Measurements from ENCODE around the gene ZMAT2. TPM values are rescaled to one million over a fixed set of nuclear protein-coding genes. Genes with fewer than 3 reads are reported as not detected.

Gene ZMAT2
- total RNA-seq, 1 donor from 2014 or later: 47.1 TPM

- FAIRE-seq (no peak), DNase-seq (ENCODE audit: low read depth) (no peak)
- Histone ChIP-seq H3K4me3 (ENCODE audit: low read depth, low read length) (no peak overlapping the region), H3K36me3 (ENCODE audit: control insufficient read depth, insufficient read depth, low read length) (peaks cover 34% of the 10 kb centered on the region), H3K27me3 (ENCODE audit: control insufficient read depth, insufficient read depth, low read length) (no peaks in the 10 kb centered on the region)
- no peak for TF ChIP-seq CTCF (IDR thresholded peaks at IDR 0.05; ENCODE audit: insufficient read depth, low read length, severe bottlenecking)
Measured at GRCh38 chr5:140677947-140678346, 22.3 kb upstream of the ZMAT2 start.

DNA sequence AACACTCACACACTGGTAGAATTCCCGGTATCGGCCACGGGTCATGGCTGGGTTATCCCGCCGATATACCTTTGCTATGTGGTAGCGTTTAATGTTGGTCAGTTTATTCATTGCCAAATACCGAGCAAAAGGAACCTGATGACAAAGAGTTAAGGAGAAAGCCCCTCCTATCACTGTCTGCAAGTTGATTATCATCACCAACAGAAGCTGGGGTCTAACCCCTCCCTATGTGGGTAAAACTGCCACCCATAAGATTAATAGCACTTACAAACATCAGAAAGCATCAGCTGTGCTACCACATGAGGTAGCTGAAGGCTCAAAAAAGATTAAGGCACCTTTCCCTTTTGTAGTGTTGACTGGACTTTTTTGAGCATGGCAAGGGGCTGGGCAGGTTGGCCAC lies 21.3 kb upstream of the ZMAT2 start:
- peaks cover 32% of the 10 kb centered on the region for H3K36me3 ChIP-seq (ENCODE audit: control insufficient read depth, insufficient read depth, low read length)
- no peak for FAIRE-seq

GRCh38 chr5:140690376-140690932 lies 9.8 kb upstream of the ZMAT2 start:
- H3K4me3 ChIP-seq (ENCODE audit: low read depth, low read length): peak overlapping the region; percentile 61
- H3K27me3 ChIP-seq (ENCODE audit: control insufficient read depth, insufficient read depth, low read length): no peaks in the 10 kb centered on the region
- no peak for TF ChIP-seq CTCF (IDR thresholded peaks at IDR 0.05; ENCODE audit: insufficient read depth, low read length, severe bottlenecking)
- peaks cover 14% of the 10 kb centered on the region for H3K36me3 ChIP-seq (ENCODE audit: control insufficient read depth, insufficient read depth, low read length)
- no peak for DNase-seq (ENCODE audit: low read depth)
- FAIRE-seq: no peak

More for the DNA sequence above, 21.3 kb upstream of the ZMAT2 start:
- Histone ChIP-seq H3K27me3 (ENCODE audit: control insufficient read depth, insufficient read depth, low read length) (no peaks in the 10 kb centered on the region), H3K4me3 (ENCODE audit: low read depth, low read length) (no peak overlapping the region)
- no peak for DNase-seq (ENCODE audit: low read depth)
- TF ChIP-seq CTCF (IDR thresholded peaks at IDR 0.05; ENCODE audit: insufficient read depth, low read length, severe bottlenecking): no peak

GRCh38 chr5:140690941-140691924 lies 9.0 kb upstream of the ZMAT2 start, which contains the start of the genes HARS1 and HARS2:
TSS of gene HARS1 (minus strand) at chr5:140691370. CDS start at chr5:140691304, 66 bp downstream.
TSS of gene HARS2 (plus strand) at chr5:140691455. CDS start at chr5:140691649, 194 bp downstream.
- peak; percentile 43 for FAIRE-seq
- peaks cover 19% of the 10 kb centered on the region for H3K36me3 ChIP-seq (ENCODE audit: control insufficient read depth, insufficient read depth, low read length)
- DNase-seq (ENCODE audit: low read depth): peak; percentile 95
- no peak for TF ChIP-seq CTCF (IDR thresholded peaks at IDR 0.05; ENCODE audit: insufficient read depth, low read length, severe bottlenecking)
- no peaks in the 10 kb centered on the region for H3K27me3 ChIP-seq (ENCODE audit: control insufficient read depth, insufficient read depth, low read length)
- peak within 1 kb of the TSS; percentile 61 for H3K4me3 ChIP-seq (ENCODE audit: low read depth, low read length)

GRCh38 chr5:140694276-140694675 lies 6.0 kb upstream of the ZMAT2 start:
- H3K4me3 ChIP-seq (ENCODE audit: low read depth, low read length): no peak overlapping the region
- H3K27me3 ChIP-seq (ENCODE audit: control insufficient read depth, insufficient read depth, low read length): no peaks in the 10 kb centered on the region
- no peak for FAIRE-seq
- peaks cover 29% of the 10 kb centered on the region for H3K36me3 ChIP-seq (ENCODE audit: control insufficient read depth, insufficient read depth, low read length)
- no peak for DNase-seq (ENCODE audit: low read depth)
- no peak for TF ChIP-seq CTCF (IDR thresholded peaks at IDR 0.05; ENCODE audit: insufficient read depth, low read length, severe bottlenecking)

Measured in bronchial epithelial cell (primary cell).